ENCODE results near the gene TACC2.

- no peak for TF ChIP-seq CTCF (IDR thresholded peaks at IDR 0.05; ENCODE audit: insufficient read depth, low read depth, low read length)
- TF ChIP-seq EZH2 (IDR thresholded peaks at IDR 0.05; ENCODE audit: insufficient read depth, low read length), result no peak
Measured at GRCh38 chr10:122161795-122162194, 172.8 kb downstream of the TACC2 start.

All from astrocyte (in vitro differentiated cells and primary cell).